Stimulated activated CD8-positive, alpha-beta memory T cell treated with anti-CD3 and anti-CD28 coated beads, Interleukin-7, amount 100 ng/mL, for 48 hours (primary cell): ENCODE data around the gene HCLS1.
"Not testable (repeated sequence)": the region's sequence is repeated elsewhere in the genome, so short reads cannot be mapped to it uniquely, and the experiment has no call there.

Source experiments
- DNase-seq, 2 donors: peaks; one replicate each; pipeline ENCODE4 v3.0.0-alpha.2; 2020; ENCODE audit warnings: low read depth in 1 of 2; ENCODE audit errors: extremely low read depth in 1 of 2

HCLS1 gene

DNA sequence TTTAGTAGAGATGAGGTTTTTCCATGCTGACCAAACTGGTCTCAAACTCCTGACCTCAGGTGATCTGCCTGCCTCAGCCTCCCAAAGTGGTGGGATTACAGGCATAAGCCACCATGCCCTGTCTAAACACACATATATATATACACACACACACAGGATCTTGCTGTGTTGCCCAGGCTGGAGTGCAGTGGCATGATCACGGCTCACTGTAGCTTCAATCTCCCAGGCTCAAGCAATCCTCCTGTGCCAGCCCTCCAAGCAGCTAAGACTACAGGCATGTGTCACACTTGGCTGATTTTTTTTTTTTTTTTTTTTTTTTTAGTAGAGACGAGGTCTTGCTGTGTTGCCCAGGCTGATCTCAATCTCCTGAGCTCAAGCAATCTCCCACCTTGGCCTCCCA, 60.8 kb downstream of the HCLS1 start:
- not testable (repeated sequence) for DNase-seq

DNA sequence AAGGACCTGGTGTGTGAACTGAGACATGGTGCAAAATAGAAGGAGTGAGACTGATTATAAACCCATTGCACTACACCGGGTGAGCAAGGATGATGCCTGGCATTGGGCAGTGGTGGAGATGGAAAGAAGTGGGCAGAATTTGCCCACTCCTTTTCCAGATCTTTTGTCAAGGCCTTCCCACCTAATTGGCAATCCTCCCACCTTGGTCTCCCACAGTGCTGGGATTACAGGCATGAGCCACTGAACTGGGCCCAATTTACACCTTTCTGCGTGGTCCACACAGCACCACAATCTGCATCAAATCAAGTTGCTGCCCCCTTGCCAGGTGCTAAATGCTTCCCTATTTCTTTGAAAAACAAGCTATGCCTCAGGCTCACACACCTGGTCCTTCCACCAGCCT, 62.1 kb downstream of the HCLS1 start:
- no peak for DNase-seq

DNA sequence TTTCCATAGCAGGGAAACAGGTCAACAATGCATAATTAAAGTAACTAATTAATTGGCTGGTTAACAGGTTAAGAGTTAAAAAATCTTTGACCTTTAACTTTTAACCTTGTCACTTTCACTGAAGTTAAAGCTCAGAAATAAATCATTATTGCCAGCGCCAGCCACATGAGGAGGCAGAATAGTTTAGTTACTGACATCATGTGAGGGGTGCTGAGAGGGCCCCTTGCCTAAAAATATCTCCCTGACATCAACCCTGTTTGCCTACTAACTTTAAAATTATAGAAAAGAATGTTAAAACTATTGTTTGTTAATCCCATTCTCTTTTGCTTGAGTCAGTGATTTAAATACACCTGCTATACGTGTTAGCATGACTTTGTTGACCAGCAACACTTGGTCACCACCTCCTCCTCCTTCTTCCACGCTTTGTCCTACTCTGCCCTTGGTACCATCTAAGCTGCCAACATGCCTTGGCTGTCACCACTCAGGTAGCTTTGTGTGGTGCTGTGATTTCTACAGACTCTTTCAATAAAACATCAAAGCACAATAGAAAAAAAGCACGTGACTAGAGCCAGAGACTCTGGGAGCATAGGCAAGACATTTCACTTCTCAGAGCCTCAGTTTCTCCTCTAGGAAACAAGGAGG, 64.8 kb downstream of the HCLS1 start:
- no peak for DNase-seq

DNA sequence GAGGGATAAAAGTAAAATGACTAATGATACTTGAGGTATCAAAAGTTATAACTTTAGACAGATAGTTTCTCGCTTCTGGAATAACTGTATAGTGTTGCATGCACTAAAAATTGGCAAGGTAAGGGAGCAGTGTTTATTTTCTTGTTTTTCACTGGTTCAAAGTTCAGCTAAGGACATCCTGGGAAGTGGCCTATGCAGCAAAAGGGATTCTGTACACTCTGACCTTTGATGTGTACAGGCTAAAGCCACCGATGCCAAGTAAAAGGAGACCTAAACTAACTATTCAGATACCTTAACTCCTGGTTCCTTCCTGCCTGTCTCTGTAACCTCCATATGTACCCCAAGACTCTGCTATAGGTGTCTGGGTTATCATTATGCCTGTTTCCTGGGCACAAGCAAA, 65.9 kb downstream of the HCLS1 start:
- no peak for DNase-seq

DNA sequence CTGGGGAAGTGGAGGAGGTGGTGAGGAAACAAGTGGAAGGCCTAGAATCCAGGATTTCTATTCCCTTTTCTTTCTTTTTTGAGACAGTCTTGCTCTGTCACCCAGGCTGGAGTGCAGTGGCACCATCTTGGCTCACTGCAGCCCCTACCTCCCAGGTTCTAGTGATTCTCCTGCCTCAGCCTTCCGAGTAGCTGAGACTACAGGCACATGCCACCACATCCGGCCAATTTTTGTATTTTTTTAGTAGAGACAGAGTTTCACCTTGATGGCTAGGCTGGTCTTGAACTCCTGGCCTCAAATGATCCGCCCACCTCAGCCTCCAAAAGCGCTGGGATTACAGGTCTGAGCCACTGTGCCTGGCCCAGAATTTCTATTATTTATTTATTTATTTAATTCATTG, 66.9 kb downstream of the HCLS1 start:
- not testable (repeated sequence) for DNase-seq

DNA sequence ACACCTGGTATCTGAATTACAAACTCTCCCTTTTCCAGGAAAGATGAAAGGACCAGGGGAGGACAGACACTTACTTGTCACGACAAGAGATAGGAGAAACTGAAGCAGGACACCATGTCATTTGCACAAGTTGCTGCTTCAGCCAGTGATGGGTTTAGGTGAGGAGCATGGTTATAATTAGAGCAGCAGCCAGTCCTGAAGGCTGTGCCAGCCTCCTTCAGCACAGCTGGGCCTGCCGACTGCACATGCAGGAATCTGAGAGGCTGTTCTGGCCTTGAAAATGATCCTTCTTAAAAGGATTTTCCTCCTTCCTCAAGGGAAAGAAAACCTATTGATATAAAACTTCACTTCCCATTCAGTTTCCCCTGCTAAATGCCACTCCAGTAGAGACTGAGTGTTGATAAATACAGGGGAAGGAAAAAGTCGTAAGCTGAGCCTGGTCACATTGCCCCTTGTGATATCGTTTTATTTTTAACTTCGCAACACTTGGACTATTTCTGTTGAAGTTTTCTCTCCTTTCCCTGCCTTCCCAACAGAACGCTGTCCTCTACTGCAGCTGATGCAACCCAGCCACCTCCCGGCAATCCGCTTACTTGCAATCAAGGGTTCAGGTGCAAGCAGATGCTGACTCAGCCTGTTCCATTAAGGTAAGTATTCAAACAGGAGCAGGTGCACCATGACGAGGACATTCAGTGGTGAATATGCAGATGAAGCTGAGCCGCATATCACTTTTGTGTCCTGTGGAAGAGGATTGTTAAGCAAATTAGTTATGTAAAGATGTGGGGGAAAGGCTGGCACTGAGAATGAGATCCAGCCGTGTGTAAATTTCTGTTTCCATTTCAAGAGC, 67.6 kb downstream of the HCLS1 start, which contains the start of gene FBXO40:
TSS of gene FBXO40 (plus strand) at position 524 of the 847 bp plus-strand sequence. CDS start 27,197 bp downstream, outside the sequence.
- no peak for DNase-seq

DNA sequence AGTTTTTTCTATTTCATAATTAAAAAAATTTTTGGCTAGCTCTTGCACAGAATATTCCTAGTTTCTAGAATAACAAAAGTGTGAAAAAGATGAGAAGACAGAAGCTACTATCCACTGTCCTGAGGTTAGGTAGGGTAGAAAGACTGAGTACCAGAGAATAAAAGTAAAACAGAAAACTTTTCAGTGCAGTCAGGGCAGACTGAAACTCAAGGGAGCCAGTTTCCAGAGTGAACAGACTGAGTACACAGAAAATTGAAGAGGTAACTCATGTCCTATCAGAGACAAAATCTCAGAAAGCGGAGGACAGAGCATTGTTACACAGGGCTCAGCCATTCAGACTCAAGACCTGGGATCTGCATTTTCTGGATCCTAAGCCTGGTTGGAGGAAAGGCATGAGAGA, 76.3 kb downstream of the HCLS1 start:
- DNase-seq: no peak

DNA sequence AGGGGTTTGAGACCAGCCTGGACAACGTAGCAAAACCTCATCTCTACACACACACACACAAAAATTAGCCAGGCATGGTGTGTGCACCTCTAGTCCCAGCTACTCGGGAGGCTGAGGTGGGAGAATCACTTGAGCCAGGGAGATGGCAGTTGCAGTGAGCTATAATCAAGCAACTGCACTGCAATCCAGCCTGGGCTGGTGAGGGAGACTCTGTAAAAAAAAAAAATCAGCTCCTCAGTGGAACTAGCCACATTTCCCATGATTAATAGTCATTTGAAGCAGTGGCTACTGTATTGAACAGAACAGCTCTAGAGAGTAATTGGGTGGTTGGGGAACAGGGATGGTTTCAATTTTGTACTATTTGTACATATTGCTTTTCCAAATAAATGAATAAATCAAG, 79.0 kb downstream of the HCLS1 start:
- DNase-seq: no peak
